Erythroblast (primary cell): ENCODE data around the gene CCR9.

Source experiments
- GATA1 ChIP-seq: IDR thresholded peaks from 2 replicates; pipeline ENCODE4 v1.6.1; 2011; ENCODE audit warnings: low read depth, mild to moderate bottlenecking, control low read depth, low read length, moderate library complexity
- POLR2A ChIP-seq: IDR thresholded peaks from 2 replicates; pipeline ENCODE4 v1.6.1; 2011; ENCODE audit warnings: mild to moderate bottlenecking, low read length

- no peak for TF ChIP-seq POLR2A
- TF ChIP-seq GATA1: no peak
Observed at GRCh38 chr3:45931496-45931895, 45.2 kb downstream of the CCR9 start.
